ENCODE results near the gene VAV1. TPM values are rescaled to one million over a fixed set of nuclear protein-coding genes. Genes with fewer than 3 reads are reported as not detected.

The VAV1 gene
- total and polyA plus RNA-seq, 2 of the 8 experiments (the other 6 are each of a cell fraction or from before 2014, with no cell fraction given) = 0.21 to 0.22 TPM

DNA sequence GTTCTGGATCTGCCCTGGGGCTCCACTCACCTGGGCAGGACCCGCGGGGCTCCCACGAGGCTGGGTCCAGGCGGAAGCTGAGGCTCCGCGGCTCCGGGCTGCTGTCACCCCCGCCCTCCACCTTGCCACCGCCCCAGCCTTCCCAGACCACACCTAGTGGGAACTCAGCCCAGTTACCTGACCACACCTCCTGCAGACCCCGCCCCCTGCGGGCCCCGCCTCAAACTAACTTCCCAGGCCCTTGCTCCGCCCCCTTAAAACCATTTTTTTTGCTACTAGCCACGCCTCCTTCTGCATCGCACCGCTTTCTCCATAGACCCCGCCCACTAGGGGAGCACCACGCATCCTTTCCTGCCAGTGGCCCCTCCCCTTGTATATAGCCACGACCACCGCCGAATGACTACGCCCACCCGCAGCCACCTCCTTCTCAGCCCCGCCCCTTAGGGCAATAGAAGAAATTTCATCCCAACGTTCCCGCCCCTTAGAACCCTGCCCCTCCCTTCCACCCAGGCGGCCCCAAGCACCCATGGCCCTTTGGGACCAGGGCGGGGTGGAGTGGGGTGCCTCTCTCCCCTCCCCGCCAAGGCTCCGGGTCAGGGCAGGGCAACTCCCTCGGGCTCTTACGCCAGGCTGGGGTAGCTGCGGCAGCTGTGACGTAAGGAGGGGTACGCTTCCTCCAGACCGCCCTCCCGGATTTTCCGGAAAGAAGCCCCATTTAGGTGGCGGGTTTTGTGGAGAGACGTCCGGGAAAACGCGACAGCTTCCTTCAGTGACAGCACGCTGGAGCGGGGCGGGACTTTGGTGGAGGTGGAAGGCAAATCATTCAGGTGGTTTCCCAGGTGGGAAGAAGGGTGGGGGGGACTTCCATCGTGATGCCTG lies 4.9 kb upstream of the VAV1 start, which contains the start of gene SH2D3A (continued):
- TF ChIP-seq TBP (IDR thresholded peaks at IDR 0.05; ENCODE audit: low read depth, low read length) (peak; percentile 26; the same call in 1 of the 2 replicates), EZH2 (IDR thresholded peaks at IDR 0.05; ENCODE audit: low read depth, low read length, severe bottlenecking) (no peak), SIRT6 (IDR thresholded peaks at IDR 0.05; ENCODE audit: low read length) (no peak), SP4 (IDR thresholded peaks at IDR 0.05; ENCODE audit: low read length) (peak; percentile 78; the same call in 1 of the 2 replicates), SP1 (IDR thresholded peaks at IDR 0.05; ENCODE audit: low read depth, low read length) (peak; percentile 85; the same call in 1 of the 2 replicates), RBBP5 (IDR thresholded peaks at IDR 0.05; ENCODE audit: borderline replicate concordance, low read depth, low read length) (no peak), SUZ12 (IDR thresholded peaks at IDR 0.05; ENCODE audit: low read length) (no peak), POU5F1 (IDR thresholded peaks at IDR 0.05; ENCODE audit: low read depth, low read length) (no peak), YY1 (IDR thresholded peaks at IDR 0.05; ENCODE audit: low read depth, low read length) (no peak), EP300 (IDR thresholded peaks at IDR 0.05; ENCODE audit: borderline replicate concordance in 1 of 2, low read depth in 2 of 2, low read length in 2 of 2) (0 out of 3 replicates have a peak, but pooled peaks of 1 of the 2 experiments have one; percentile 29), JUND (IDR thresholded peaks at IDR 0.05; ENCODE audit: low read length) (no peak), TEAD4 (IDR thresholded peaks at IDR 0.05; ENCODE audit: low read depth, low read length) (no peak), NRF1 (IDR thresholded peaks at IDR 0.05; ENCODE audit: low read depth, low read length) (no peak), RFX5 (IDR thresholded peaks at IDR 0.05; ENCODE audit: borderline replicate concordance, low read depth, low read length) (no peak), BRCA1 (IDR thresholded peaks at IDR 0.05; ENCODE audit: low read depth, low read length) (no peak), RXRA (IDR thresholded peaks at IDR 0.05; ENCODE audit: insufficient read depth, low read depth, low read length) (no peak), POLR2A (IDR thresholded peaks at IDR 0.05; ENCODE audit: control extremely low read depth in 1 of 2, low read depth in 2 of 2, low read length in 2 of 2) (peak in 1 of 2 experiments; percentile 79; a peak in 2 of 3 replicates), KDM5A (IDR thresholded peaks at IDR 0.05; ENCODE audit: low read length) (no peak)
- TF ChIP-seq, protein P1, sequence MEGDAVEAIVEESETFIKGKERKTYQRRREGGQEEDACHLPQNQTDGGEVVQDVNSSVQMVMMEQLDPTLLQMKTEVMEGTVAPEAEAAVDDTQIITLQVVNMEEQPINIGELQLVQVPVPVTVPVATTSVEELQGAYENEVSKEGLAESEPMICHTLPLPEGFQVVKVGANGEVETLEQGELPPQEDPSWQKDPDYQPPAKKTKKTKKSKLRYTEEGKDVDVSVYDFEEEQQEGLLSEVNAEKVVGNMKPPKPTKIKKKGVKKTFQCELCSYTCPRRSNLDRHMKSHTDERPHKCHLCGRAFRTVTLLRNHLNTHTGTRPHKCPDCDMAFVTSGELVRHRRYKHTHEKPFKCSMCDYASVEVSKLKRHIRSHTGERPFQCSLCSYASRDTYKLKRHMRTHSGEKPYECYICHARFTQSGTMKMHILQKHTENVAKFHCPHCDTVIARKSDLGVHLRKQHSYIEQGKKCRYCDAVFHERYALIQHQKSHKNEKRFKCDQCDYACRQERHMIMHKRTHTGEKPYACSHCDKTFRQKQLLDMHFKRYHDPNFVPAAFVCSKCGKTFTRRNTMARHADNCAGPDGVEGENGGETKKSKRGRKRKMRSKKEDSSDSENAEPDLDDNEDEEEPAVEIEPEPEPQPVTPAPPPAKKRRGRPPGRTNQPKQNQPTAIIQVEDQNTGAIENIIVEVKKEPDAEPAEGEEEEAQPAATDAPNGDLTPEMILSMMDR (IDR thresholded peaks at IDR 0.05; ENCODE audit: control extremely low read depth in 1 of 3, insufficient read depth in 1 of 3, low read depth in 1 of 3, low read length in 3 of 3) = no peak
- TF ChIP-seq, protein P2, sequence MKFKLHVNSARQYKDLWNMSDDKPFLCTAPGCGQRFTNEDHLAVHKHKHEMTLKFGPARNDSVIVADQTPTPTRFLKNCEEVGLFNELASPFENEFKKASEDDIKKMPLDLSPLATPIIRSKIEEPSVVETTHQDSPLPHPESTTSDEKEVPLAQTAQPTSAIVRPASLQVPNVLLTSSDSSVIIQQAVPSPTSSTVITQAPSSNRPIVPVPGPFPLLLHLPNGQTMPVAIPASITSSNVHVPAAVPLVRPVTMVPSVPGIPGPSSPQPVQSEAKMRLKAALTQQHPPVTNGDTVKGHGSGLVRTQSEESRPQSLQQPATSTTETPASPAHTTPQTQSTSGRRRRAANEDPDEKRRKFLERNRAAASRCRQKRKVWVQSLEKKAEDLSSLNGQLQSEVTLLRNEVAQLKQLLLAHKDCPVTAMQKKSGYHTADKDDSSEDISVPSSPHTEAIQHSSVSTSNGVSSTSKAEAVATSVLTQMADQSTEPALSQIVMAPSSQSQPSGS (IDR thresholded peaks at IDR 0.05; ENCODE audit: low read length) = no peak

Measured in H1 (cell line).